Testis (tissue), 2 donors: ENCODE data around the gene RHNO1.

Source experiments
- CTCF ChIP-seq, 3 experiments: fragments of 450-650 bp in 2 of 3; fragments of 200-600 bp in 1 of 3; sonication (generic) in 1 of 3; IDR thresholded peaks; one replicate each; pipeline ENCODE4 v1.5.1; 2016 to 2019; ENCODE audit warnings: antibody characterized with exemption in 3 of 3, mild to moderate bottlenecking in 2 of 3, moderate library complexity in 1 of 3
- POLR2A ChIP-seq: fragments of 450-650 bp; IDR thresholded peaks from one replicate; pipeline ENCODE4 v1.6.1; 2017; ENCODE audit warnings: antibody characterized with exemption, mild to moderate bottlenecking, moderate library complexity

DNA sequence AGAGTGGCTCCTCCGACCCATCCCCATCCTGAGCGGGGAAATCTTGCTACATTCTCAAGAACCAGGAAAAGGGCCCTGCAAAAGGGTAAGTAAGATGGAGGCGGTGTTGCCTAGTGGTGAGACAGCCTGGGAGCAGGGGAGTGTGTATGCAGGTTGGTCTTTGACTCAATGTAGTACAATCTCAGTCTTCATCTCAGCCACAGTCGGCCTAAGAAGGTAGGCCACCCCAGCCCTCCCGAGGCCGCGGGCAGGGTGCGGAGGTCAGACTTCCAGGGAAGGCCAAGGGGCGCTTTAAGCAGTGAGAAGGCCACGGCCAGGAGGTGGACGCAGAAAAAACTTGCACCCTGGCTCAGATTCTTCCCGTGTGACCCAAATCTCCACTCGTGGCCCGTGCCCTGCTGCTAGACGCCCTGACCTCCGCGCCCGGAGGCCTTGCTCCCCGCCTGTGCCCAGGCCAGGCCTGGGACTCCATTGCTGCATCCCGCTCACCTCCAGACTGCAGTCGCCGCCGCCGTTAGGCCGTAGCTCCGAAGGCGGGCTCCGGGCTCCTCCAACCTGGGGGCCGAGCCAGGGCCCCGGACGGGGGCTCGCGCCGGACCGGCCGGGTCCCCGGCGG is 484 bp upstream of the RHNO1 start:
- TF ChIP-seq CTCF (IDR thresholded peaks at IDR 0.05) (no peak), POLR2A (no peak)
